GM12875 (cell line): Measurements from ENCODE around the gene FXN.
"Not testable (repeated sequence)": the region's sequence is repeated elsewhere in the genome, so short reads cannot be mapped to it uniquely, and the experiment has no call there.

Experiments
- H3K4me3 ChIP-seq: one replicate; pipeline ENCODE4 v1.5.1; 2011; ENCODE audit warnings: low read depth, low read length, control low read depth
- TF ChIP-seq, protein P1 (sequence below): IDR thresholded peaks from 2 replicates; pipeline ENCODE4 v1.5.1; 2011; ENCODE audit warnings: low read depth, mild to moderate bottlenecking, control low read depth, inconsistent platforms, low read length, moderate library complexity, borderline replicate concordance; ENCODE audit not compliant: insufficient read depth

The FXN gene

DNA sequence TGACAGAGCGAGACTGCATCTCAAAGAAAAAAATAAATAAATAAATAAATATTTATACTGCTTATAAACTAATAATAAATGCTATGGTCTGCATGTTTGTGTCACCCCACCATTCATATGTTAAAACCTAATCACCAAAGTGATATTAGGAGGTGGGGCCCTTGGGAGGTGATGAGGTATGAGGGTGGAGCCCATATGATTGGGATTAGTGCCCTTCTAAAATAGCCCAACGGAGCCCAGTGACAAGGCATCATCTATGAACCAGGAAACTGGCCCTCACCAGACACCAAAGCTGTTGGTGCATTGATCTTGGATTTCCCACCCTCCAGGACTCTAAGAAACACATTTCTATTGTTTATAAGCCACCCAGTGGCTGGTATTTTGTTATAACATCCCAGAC lies 5.1 kb downstream of the FXN start:
- H3K4me3 ChIP-seq: no peak overlapping the region
- TF ChIP-seq, protein P1, sequence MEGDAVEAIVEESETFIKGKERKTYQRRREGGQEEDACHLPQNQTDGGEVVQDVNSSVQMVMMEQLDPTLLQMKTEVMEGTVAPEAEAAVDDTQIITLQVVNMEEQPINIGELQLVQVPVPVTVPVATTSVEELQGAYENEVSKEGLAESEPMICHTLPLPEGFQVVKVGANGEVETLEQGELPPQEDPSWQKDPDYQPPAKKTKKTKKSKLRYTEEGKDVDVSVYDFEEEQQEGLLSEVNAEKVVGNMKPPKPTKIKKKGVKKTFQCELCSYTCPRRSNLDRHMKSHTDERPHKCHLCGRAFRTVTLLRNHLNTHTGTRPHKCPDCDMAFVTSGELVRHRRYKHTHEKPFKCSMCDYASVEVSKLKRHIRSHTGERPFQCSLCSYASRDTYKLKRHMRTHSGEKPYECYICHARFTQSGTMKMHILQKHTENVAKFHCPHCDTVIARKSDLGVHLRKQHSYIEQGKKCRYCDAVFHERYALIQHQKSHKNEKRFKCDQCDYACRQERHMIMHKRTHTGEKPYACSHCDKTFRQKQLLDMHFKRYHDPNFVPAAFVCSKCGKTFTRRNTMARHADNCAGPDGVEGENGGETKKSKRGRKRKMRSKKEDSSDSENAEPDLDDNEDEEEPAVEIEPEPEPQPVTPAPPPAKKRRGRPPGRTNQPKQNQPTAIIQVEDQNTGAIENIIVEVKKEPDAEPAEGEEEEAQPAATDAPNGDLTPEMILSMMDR: no peak

DNA sequence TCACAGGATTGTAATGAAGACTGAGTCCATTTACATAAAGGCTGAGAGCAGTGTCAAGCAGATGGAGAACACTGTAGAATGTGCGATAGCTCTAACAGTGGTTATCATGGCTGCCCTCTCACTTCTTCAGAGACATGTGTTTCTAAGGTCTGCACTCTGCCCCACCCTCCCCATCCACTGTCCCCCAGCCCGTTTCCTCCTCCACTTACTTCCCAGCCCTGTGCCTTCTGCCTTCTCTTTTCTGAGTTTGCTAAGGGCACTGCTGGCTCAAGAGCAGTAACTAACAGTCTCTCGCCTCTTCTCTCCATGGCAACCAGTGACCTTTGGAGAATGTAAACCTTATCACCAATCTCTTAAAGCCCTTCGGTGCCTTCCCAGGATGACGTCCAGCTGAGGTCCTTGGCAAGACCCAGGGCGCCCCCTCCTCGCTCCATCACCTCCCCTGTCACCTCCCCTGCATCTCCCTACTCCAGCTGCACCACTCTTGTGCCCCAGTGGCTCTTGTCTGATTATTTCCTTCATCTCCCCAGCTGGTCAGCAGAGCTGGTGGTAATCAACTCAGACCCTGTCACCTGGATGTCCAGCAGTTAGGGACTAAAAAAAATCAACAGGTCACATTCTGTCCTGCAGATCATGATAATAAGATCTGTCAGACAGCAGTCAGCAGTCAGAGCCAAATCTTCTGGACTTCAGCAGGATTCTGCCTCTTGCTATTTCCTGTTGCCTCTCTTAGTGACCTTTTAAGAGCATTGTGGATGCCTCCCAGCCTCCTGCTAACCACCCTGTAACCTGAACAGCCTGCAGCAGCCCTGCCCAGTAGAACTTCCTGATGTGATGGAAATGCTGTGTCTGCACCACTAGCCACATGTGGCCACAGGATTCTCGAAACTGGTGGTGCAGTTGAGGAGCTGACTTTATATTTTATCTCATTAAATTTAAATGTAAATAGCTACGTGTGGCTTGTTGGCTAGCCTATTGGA lies 9.0 kb downstream of the FXN start:
- H3K4me3 ChIP-seq: no peak overlapping the region
- TF ChIP-seq, protein P1: no peak

DNA sequence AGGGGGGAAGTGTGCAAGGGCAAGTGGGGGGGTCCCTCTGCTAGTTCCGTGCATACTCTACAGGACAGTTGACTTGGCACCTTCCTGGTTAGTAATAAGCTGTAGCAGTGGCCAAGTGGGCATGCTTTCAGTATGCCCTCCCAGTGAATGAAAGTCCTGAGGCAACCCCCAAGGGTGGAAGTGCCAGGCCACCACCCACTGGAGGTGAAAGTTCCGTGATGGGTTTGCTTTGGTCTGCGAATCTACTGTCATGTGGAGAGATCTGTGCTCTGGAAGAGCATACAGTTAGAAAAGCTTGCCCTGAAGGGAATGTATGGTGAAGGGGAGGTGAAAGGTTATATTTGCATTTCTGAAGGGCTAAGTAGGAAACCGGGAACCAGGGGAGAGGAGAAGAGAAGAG lies 10.3 kb downstream of the FXN start:
- TF ChIP-seq, protein P1: no peak
- H3K4me3 ChIP-seq: no peak overlapping the region

DNA sequence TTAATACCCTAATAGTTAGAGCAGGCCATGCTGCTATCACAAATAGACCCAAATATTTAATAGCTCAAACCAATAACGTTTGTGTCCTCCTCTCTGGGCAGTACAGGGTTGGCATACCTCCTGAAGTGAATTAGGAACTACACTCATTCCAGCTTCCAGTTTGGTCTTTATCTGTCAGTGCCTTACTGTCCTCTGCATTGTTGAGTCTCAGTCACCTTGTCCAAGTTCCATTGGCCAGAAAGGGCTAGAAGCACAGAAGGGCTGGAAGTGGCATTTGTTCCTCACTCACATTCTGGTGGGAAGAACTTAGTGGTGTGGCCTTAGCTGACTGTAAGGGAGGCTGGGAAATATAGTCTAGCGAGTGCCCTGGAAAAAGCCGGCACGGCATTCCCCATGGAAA lies 11.2 kb downstream of the FXN start:
- TF ChIP-seq, protein P1: no peak
- H3K4me3 ChIP-seq: no peak overlapping the region

DNA sequence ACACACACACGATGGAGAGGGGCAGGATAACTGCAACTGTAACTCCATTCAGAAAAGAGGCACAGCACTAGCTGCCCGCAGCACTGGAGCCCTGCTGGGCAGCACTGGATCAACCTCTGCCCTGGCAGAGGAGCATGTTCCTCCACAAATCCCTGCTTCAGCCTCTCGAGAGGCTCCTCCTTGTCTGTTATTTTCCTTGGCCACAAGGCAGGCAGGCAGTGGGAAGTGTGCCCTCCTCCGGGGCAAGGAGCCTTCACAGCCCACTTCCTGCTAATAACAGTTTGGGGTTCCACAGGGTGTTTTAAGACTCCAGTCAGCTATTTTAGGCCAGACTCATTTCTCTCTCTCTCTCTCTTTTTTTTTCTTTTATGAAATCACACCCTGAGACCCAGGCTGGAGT lies 11.8 kb downstream of the FXN start:
- TF ChIP-seq, protein P1: no peak
- no peak overlapping the region for H3K4me3 ChIP-seq

DNA sequence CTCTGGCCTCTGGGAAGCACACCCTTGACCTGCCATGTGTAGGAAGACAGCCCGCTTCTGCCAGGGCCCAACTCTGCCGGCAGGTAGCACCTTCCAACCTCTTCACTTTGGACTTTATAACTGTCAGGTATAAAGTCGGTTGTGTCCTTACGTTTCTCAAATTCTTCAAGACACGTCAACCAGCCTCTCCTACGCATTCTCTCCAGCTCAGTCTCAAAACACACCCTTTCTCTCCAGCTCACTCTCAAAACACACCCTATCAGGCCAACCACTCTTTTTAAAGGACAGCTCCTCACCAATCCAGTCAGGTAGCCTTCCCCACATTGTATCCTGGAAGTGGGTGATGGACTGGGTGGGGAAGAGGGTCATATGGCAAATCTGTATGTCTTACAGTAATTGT lies 13.5 kb downstream of the FXN start:
- TF ChIP-seq, protein P1: no peak
- no peak overlapping the region for H3K4me3 ChIP-seq

DNA sequence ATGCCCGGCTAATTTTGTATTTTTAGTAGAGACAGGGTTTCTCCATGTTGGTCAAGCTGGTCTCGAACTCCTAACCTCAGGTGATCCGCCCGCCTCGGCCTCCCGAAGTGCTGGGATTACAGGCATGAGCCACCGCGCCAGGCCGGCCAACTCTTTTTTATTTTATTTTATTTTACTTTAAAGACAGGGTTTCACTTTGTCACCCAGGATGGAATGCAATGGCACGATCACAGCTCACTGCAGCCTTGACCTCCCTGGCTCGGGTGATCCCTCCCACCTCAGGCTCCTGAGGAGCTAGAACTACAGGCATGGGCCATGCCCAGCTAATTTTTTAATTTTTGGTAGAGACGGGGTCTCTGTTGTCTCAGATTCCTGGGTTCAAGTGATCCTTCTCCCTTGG lies 15.4 kb downstream of the FXN start:
- H3K4me3 ChIP-seq: not testable (repeated sequence)
